ENCODE measurements around the gene FALEC.

GRCh38 chr1:150548324-150548631, 32.7 kb downstream of the FALEC start:
- no peak for TF ChIP-seq CTCF (IDR thresholded peaks at IDR 0.05; ENCODE audit: insufficient read depth, low read length, poor library complexity, severe bottlenecking)
- TF ChIP-seq EZH2phosphoT487 (conservative IDR thresholded peaks at IDR 0.05; ENCODE audit: low read length), result no peak
